IMR-90 (cell line): ENCODE results near the gene SLC4A2.

ENCODE experiments used
- BHLHE40 ChIP-seq: fragments of 150-350 bp; IDR thresholded peaks from 2 replicates; pipeline ENCODE4 v1.6.1; 2016; ENCODE audit warnings: mild to moderate bottlenecking, low read depth, low read length
- CEBPB ChIP-seq: IDR thresholded peaks from 2 replicates; pipeline ENCODE4 v1.6.1; 2012; ENCODE audit warnings: low read depth, low read length, improper control_type of control experiment
- CTCF ChIP-seq: conservative IDR thresholded peaks from 2 replicates; pipeline ENCODE4 v1.5.1; 2012; ENCODE audit warnings: mild to moderate bottlenecking, low read depth, low read length, improper control_type of control experiment
- POLR2A ChIP-seq: IDR thresholded peaks from 2 replicates; pipeline ENCODE4 v1.6.1; 2012; ENCODE audit warnings: mild to moderate bottlenecking, low read depth, low read length
- RAD21 ChIP-seq: IDR thresholded peaks from 2 replicates; pipeline ENCODE4 v1.6.1; 2012; ENCODE audit warnings: low read length, improper control_type of control experiment
- RFX5 ChIP-seq: IDR thresholded peaks from 2 replicates; pipeline ENCODE4 v1.8.0; 2012; ENCODE audit warnings: low read depth, mild to moderate bottlenecking, low read length, moderate library complexity
- SMC3 ChIP-seq: fragments of 150-350 bp; IDR thresholded peaks from 2 replicates; pipeline ENCODE4 v1.6.1; 2016; ENCODE audit warnings: low read depth, mild to moderate bottlenecking, antibody characterized with exemption, low read length, moderate library complexity
- USF2 ChIP-seq: fragments of 150-350 bp; IDR thresholded peaks from 2 replicates; pipeline ENCODE4 v1.6.1; 2017; ENCODE audit warnings: mild to moderate bottlenecking, antibody characterized with exemption, low read length, low read depth

DNA sequence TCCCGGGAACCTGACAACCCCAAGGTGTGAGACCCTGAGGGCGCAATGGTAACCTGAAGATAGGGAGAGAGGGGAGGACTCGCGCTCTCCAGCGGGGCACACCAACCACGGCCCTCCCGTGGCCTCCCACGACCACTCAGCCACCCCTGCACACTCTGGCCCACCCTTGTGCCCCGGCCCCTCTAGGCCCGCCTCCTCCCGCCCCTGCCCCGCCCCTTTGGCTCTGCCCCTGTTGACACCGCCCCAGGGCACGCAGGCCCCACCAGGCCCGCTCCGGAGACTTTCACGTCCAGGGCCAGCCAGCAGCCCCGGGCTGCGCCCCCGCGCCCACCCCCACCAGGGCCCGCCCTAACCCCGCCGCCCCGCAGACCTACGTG lies 46.0 kb upstream of the SLC4A2 start:
- TF ChIP-seq POLR2A: no peak
- TF ChIP-seq CTCF: no peak
- TF ChIP-seq RFX5: no peak
- no peak for TF ChIP-seq CEBPB
- no peak for TF ChIP-seq USF2
- no peak for TF ChIP-seq RAD21
- TF ChIP-seq BHLHE40: no peak
- no peak for TF ChIP-seq SMC3
